ENCODE measurements around the gene MEIKIN. TPM values are rescaled to one million over a fixed set of nuclear protein-coding genes. Genes with fewer than 3 reads are reported as not detected.

MEIKIN gene
- total RNA-seq, 1 experiment from 2014 or later, result not detected

GRCh38 chr5:131965826-131966415 is 20.5 kb upstream of the MEIKIN start:
- Histone ChIP-seq H2BK120ac (ENCODE audit: low read depth, low read length, poor library complexity, severe bottlenecking) (no peak overlapping the region), H2BK5ac (ENCODE audit: insufficient read length, low read length) (no peak overlapping the region), H4K91ac (ENCODE audit: insufficient read length, low read depth, low read length) (no peak overlapping the region), H3K18ac (ENCODE audit: insufficient read length, low read depth, low read length) (no peak overlapping the region), H3K27ac (ENCODE audit: insufficient read length, low read depth, low read length) (no peak overlapping the region), H4K8ac (replicated peaks; ENCODE audit: insufficient read length, low read depth, low read length) (no peak overlapping the region), H3K4me2 (ENCODE audit: insufficient read depth, insufficient read length, low read length) (no peak overlapping the region), H4K5ac (ENCODE audit: insufficient read length, low read depth, low read length) (no peak overlapping the region), H3K79me2 (ENCODE audit: insufficient read depth, low read length) (no peaks in the 10 kb centered on the region), H3K27me3 (ENCODE audit: insufficient read depth, low read length) (no peaks in the 10 kb centered on the region), H3K23ac (ENCODE audit: insufficient read length, low read depth, low read length) (no peak overlapping the region), H3T11ph (ENCODE audit: low read length) (no peak overlapping the region), H3K4ac (ENCODE audit: low read depth, low read length) (no peak overlapping the region), H2AFZ (ENCODE audit: low read length) (no peak overlapping the region), H2BK15ac (ENCODE audit: low read depth, low read length) (no peak overlapping the region), H2BK12ac (ENCODE audit: insufficient read length, low read depth, low read length) (no peak overlapping the region), H3K4me1 (ENCODE audit: insufficient read depth, low read length) (no peaks in the 10 kb centered on the region), H3K14ac (ENCODE audit: insufficient read depth, low read length) (no peak overlapping the region), H3K79me1 (ENCODE audit: insufficient read depth, low read depth, low read length, poor library complexity, severe bottlenecking) (no peaks in the 10 kb centered on the region), H2AK5ac (ENCODE audit: insufficient read length, low read length) (no peak overlapping the region), H3K9ac (ENCODE audit: extremely low read depth, insufficient read length, low read length) (no peak overlapping the region), H3K9me3 (ENCODE audit: control insufficient read depth, low read depth, low read length) (no peaks in the 10 kb centered on the region), H2BK20ac (ENCODE audit: low read depth, low read length, poor library complexity, severe bottlenecking) (no peak overlapping the region), H4K20me1 (ENCODE audit: control insufficient read depth, insufficient read depth, insufficient read length) (no peaks in the 10 kb centered on the region), H3K23me2 (ENCODE audit: insufficient read length, low read depth, low read length, poor library complexity, severe bottlenecking) (no peaks in the 10 kb centered on the region), H3K56ac (ENCODE audit: insufficient read length, low read depth, low read length) (no peak overlapping the region)
- no peak for DNase-seq
- Mint-ChIP-seq H3K27ac (no peak overlapping the region), H3K36me3 (ENCODE audit: insufficient read depth in 1 of 3, low read depth in 3 of 3) (no peaks in the 10 kb centered on the region), H3K27me3 (ENCODE audit: low read depth) (no peaks in the 10 kb centered on the region), H3K9me3 (no peaks in the 10 kb centered on the region), H3K4me3 (no peak overlapping the region), H3K4me1 (no peaks in the 10 kb centered on the region)
- WGBS (ENCODE audit: extremely low coverage, insufficient read length, low lambda C conversion rate), result no CpG with 5 or more reads among the region's 6 CpGs
- TF ChIP-seq CTCF (conservative IDR thresholded peaks at IDR 0.05), result no peak

All from H9 (cell line).